Cardiac fibroblast (primary cell): Measurements from ENCODE around the gene SCAF4.
"Not testable (repeated sequence)": the region's sequence is repeated elsewhere in the genome, so short reads cannot be mapped to it uniquely, and the experiment has no call there.

ENCODE experiments used
- DNase-seq, 2 donors: peaks; one replicate each; pipeline versions ENCODE4 v3.0.0 to v3.0.0-alpha.2; 2010; ENCODE audit warnings: low read depth in 2 of 2
- H3K4me3 ChIP-seq, 2 donors: replicated peaks in 1 of 2; 1 replicate in 1 of 2; 2 replicates in 1 of 2; pipeline ENCODE4 v1.5.1; 2011; ENCODE audit warnings: low read depth in 2 of 2, low read length in 2 of 2, mild to moderate bottlenecking in 2 of 2, moderate library complexity in 1 of 2
- TF ChIP-seq, protein P1 (sequence below): IDR thresholded peaks from one replicate; pipeline ENCODE4 v1.5.1; 2011; ENCODE audit warnings: low read depth, mild to moderate bottlenecking, low read length, inconsistent platforms

The SCAF4 gene

DNA sequence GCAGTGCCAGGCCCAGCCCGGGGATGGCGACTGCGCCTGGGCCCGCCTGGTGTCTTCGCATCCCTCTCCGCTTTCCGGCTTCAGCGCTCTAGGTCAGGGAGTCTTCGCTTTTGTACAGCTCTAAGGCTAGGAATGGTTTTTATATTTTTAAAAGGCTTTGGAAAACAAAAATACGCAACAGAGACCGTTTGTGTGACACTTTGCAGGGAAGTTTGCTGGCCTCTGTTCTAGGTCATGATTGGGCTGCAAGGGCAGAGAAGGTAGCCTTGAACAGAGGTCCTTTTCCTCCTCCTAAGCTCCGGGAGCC lies 71.7 kb downstream of the SCAF4 start:
- TF ChIP-seq, protein P1, sequence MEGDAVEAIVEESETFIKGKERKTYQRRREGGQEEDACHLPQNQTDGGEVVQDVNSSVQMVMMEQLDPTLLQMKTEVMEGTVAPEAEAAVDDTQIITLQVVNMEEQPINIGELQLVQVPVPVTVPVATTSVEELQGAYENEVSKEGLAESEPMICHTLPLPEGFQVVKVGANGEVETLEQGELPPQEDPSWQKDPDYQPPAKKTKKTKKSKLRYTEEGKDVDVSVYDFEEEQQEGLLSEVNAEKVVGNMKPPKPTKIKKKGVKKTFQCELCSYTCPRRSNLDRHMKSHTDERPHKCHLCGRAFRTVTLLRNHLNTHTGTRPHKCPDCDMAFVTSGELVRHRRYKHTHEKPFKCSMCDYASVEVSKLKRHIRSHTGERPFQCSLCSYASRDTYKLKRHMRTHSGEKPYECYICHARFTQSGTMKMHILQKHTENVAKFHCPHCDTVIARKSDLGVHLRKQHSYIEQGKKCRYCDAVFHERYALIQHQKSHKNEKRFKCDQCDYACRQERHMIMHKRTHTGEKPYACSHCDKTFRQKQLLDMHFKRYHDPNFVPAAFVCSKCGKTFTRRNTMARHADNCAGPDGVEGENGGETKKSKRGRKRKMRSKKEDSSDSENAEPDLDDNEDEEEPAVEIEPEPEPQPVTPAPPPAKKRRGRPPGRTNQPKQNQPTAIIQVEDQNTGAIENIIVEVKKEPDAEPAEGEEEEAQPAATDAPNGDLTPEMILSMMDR, result no peak
- peak; percentile 30 to 34 for DNase-seq
- H3K4me3 ChIP-seq, result peak overlapping the region; percentile 78 to 91

DNA sequence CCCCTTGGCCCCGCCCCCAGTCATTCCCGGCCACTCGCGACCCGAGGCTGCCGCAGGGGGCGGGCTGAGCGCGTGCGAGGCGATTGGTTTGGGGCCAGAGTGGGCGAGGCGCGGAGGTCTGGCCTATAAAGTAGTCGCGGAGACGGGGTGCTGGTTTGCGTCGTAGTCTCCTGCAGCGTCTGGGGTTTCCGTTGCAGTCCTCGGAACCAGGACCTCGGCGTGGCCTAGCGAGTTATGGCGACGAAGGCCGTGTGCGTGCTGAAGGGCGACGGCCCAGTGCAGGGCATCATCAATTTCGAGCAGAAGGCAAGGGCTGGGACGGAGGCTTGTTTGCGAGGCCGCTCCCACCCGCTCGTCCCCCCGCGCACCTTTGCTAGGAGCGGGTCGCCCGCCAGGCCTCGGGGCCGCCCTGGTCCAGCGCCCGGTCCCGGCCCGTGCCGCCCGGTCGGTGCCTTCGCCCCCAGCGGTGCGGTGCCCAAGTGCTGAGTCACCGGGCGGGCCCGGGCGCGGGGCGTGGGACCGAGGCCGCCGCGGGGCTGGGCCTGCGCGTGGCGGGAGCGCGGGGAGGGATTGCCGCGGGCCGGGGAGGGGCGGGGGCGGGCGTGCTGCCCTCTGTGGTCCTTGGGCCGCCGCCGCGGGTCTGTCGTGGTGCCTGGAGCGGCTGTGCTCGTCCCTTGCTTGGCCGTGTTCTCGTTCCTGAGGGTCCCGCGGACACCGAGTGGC lies 72.2 kb downstream of the SCAF4 start, which contains the start of gene SOD1:
TSS of gene SOD1 (plus strand) at position 158 of the 723 bp plus-strand sequence. CDS start at position 235, 77 bp downstream.
- TF ChIP-seq, protein P1, result no peak
- DNase-seq, result peak; percentile 91 to 95
- peak within 1 kb of the TSS; percentile 88 to 91 for H3K4me3 ChIP-seq

DNA sequence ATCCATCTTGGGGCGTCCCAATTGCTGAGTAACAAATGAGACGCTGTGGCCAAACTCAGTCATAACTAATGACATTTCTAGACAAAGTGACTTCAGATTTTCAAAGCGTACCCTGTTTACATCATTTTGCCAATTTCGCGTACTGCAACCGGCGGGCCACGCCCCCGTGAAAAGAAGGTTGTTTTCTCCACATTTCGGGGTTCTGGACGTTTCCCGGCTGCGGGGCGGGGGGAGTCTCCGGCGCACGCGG lies 72.7 kb downstream of the SCAF4 start:
- TF ChIP-seq, protein P1, result no peak
- peak overlapping the region; percentile 88 to 91 for H3K4me3 ChIP-seq
- no peak for DNase-seq

DNA sequence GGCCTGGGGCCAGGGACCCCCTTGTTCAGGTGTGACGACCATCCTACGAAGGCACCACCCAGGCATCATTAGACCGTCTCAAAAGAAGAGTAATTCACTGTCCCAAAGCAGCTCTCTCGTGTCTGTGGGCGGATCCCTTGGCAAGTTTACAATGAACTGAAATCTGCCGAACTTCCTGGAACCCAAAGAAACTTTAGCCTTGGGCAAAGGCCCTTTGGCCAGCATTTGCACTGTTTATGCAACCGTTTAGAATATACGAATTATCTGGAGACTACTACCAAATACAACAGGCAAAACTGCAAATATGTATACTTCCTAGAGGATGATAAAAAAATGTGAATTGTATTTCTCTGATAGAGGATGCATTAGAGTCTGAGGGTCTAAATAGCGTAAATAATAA lies 73.9 kb downstream of the SCAF4 start:
- no peak for DNase-seq
- no peak overlapping the region for H3K4me3 ChIP-seq
- TF ChIP-seq, protein P1, result no peak

DNA sequence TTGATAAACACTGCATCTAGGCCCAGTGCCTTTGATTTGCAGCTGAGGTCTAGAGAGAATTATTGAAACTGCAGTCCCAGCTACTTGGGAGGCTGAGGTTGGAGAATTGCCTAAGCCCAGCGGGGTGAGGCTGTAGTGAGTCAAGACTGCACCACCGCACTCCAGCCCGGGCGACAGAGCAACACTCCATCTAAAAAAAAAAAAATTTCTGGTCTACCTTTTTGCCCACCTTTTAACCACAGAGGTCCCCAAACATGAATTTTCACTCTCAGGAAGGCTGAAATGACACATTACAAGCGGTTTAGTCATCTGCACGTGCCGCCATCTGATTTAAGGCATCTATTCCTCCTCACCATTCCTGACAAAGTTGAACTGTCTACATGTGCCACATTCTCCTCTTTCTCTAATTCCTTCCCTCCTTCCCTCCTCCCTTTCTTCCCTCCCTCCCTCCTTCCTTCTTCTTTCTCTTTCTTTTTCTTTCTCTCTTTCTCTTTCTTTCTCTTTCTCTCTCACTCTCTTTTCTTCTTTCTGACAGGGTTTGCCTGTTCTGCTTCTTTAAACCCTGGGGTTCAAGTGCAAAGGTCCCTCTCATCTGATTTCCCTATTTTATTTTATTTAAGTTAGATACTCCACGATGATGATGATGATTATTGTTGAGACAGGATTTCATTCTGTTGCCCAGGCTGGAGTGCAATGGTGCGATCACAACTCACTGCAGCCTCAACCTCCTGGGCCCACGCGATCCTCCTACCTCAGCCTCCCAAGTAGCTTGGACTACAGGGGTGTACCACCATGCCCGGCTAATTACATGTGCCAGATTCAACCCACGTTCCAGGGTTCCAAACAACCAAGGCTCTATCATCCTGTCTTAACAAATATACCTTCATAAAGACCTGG lies 75.5 kb downstream of the SCAF4 start:
- peak in 1 of 2 donors; percentile 22 for DNase-seq
- no peak overlapping the region for H3K4me3 ChIP-seq
- TF ChIP-seq, protein P1, result no peak

DNA sequence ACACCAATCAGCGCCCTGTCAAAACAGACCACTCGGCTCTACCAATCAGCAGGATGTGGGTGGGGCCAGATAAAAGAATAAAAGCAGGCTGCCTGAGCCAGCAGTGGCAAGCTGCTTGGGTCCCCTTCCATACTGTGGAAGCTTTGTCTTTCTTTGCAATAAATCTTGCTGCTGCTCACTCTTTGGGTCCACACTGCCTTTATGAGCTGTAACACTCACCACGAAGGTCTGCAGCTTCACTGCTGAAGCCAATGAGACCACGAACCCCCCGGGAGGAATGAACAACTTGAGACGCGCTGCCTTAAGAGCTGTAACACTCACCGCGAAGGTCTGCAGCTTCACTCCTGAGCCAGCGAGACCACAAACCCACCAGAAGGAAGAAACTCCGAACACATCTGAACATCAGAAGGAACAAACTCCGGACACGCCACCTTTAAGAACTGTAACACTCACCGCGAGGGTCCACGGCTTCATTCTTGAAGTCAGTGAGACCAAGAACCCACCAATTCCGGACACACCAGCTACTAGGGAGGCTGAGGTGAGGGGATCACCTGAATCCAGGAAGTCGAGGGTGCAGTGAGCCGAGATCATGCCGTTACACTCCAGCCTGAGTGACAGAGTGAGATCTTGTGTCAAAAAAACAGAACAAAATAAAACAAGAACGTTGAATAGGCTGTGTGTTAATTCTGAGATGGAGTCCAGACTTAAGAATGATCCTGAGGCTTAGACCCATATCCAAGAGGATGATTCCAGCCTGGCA lies 76.9 kb downstream of the SCAF4 start:
- not testable (repeated sequence) for H3K4me3 ChIP-seq, DNase-seq

DNA sequence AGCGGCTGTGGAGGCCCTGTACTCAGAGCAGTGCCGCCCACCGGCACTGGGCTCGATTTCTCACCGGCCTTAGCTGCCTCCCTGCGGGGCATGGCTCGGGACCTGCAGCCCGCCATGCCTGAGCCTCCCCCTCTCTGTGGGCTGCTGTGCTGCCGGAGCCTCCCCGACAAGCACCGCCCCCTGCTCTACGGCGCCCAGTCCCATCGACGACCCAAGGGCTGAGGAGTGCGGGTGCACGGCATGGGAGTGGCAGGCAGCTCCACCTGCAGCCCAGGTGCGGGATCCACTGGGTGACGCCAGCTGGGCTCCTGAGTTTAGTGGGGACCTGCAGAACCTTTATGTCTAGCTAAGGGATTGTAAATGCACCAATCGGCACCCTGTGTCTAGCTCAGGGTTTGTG lies 77.6 kb downstream of the SCAF4 start:
- no peak overlapping the region for H3K4me3 ChIP-seq
- TF ChIP-seq, protein P1, result no peak
- no peak for DNase-seq

DNA sequence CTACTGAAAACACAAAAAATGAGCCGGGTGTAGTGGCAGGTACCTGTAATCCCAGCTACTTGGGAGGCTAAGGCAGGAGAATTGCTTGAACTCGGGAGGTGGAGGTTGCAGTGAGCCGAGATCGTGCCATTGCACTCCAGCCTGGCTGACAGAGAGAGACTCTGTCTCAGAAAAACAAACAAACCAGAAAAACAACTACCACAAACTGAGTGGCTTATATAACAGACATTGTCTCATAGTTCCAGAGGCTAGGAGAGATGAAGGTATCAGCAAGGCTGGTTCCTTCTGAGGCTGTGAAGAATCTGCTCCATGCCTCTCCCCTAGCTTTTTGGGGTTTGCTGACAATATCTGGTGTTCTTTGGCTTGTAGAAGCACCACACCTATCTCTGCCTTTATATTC lies 80.4 kb downstream of the SCAF4 start:
- not testable (repeated sequence) for H3K4me3 ChIP-seq, DNase-seq
